Liver (tissue), 9 donors: ENCODE results near the gene GGN. TPM values are rescaled to one million over a fixed set of nuclear protein-coding genes. Genes with fewer than 3 reads are reported as not detected.
A peak's percentile ranks its signal among the peaks of the same experiment; 100 is the strongest.
"Not testable (repeated sequence)": the region's sequence is repeated elsewhere in the genome, so short reads cannot be mapped to it uniquely, and the experiment has no call there.

Experiments used
- DNase-seq: peaks from one replicate; pipeline ENCODE4 v3.0.0-alpha.2; 2017; ENCODE audit warnings: low spot score
- H3K27ac ChIP-seq, 2 donors: one replicate each; pipeline ENCODE4 v1.7.0; 2013; ENCODE audit warnings: inconsistent platforms in 2 of 2, low read length in 2 of 2, control low read depth in 1 of 2, low read depth in 1 of 2, mild to moderate bottlenecking in 1 of 2
- H3K27me3 ChIP-seq, 4 donors: one replicate each; pipeline versions ENCODE4 v1.6.1 to v1.7.0; 2013; ENCODE audit warnings: low read length in 3 of 4, inconsistent platforms in 1 of 4, mild to moderate bottlenecking in 1 of 4, moderate library complexity in 1 of 4; ENCODE audit not compliant: control insufficient read depth in 4 of 4, insufficient read depth in 4 of 4
- H3K36me3 ChIP-seq, 4 donors: one replicate each; pipeline versions ENCODE4 v1.6.1 to v1.7.0; 2013; ENCODE audit warnings: low read length in 3 of 4, mild to moderate bottlenecking in 3 of 4, low read depth in 1 of 4, moderate library complexity in 1 of 4; ENCODE audit not compliant: control insufficient read depth in 4 of 4, insufficient read depth in 3 of 4
- H3K4me1 ChIP-seq, 4 donors: one replicate each; pipeline versions ENCODE4 v1.6.1 to v1.7.0; 2013; ENCODE audit warnings: low read length in 3 of 4, mild to moderate bottlenecking in 3 of 4, moderate library complexity in 1 of 4; ENCODE audit not compliant: control insufficient read depth in 4 of 4, insufficient read depth in 4 of 4
- H3K4me3 ChIP-seq, 3 donors: one replicate each; pipeline versions ENCODE4 v1.6.1 to v1.7.0; 2013; ENCODE audit warnings: low read length in 3 of 3, control low read depth in 1 of 3, low read depth in 1 of 3, mild to moderate bottlenecking in 1 of 3
- H3K9ac ChIP-seq, 2 donors: one replicate each; pipeline ENCODE4 v1.7.0; 2013; ENCODE audit warnings: low read length in 2 of 2, mild to moderate bottlenecking in 2 of 2, moderate library complexity in 2 of 2, control low read depth in 1 of 2, low read depth in 1 of 2
- H3K9me3 ChIP-seq, 4 donors: one replicate each; pipeline versions ENCODE4 v1.6.1 to v1.7.0; 2013; ENCODE audit warnings: low read length in 3 of 4; ENCODE audit not compliant: control insufficient read depth in 4 of 4
- EGR1 ChIP-seq, 2 donors: IDR thresholded peaks; 2 replicates each; pipeline ENCODE4 v1.6.1; 2016 to 2018; ENCODE audit warnings: antibody characterized with exemption in 2 of 2, low read depth in 2 of 2
- FOXA1 ChIP-seq: IDR thresholded peaks from 2 replicates; pipeline ENCODE4 v1.6.1; 2016; ENCODE audit warnings: antibody characterized with exemption
- FOXA2 ChIP-seq: IDR thresholded peaks from 2 replicates; pipeline ENCODE4 v1.6.1; 2016; ENCODE audit warnings: antibody characterized with exemption
- HNF4A ChIP-seq, 2 donors: conservative IDR thresholded peaks; 2 replicates each; pipeline ENCODE4 v1.6.1; 2016; ENCODE audit warnings: antibody characterized with exemption in 2 of 2, mild to moderate bottlenecking in 2 of 2
- HNF4G ChIP-seq: IDR thresholded peaks from 2 replicates; pipeline ENCODE4 v1.6.1; 2016; ENCODE audit warnings: antibody characterized with exemption
- NR2F2 ChIP-seq: IDR thresholded peaks from 2 replicates; pipeline ENCODE4 v1.6.1; 2016; ENCODE audit warnings: antibody characterized with exemption
- RXRA ChIP-seq, 2 donors: IDR thresholded peaks; 2 replicates each; pipeline ENCODE4 v1.6.1; 2017 to 2018; ENCODE audit warnings: antibody characterized with exemption in 2 of 2, mild to moderate bottlenecking in 1 of 2
- SP1 ChIP-seq: IDR thresholded peaks from 2 replicates; pipeline ENCODE4 v1.6.1; 2018; ENCODE audit warnings: antibody characterized with exemption, mild to moderate bottlenecking
- TAF1 ChIP-seq: conservative IDR thresholded peaks from 2 replicates; pipeline ENCODE4 v1.6.1; 2016; ENCODE audit warnings: antibody characterized with exemption, mild to moderate bottlenecking
- WGBS: extraction: QIAGEN DNeasy Blood & Tissue Kit; methylation state at CpG from one replicate; pipeline ENCODE4 v1.1.7; 2013; 5-methylcytosine and 5-hydroxymethylcytosine counted together
- polyA plus RNA-seq, 2 donors: library from polyadenylated mRNA; stranded (reverse) in 1 of 2; unstranded in 1 of 2; fragments of 200-250 nt in 1 of 2; fragments of >200 nt in 1 of 2; fragmentation: Nextera tagmentation in 1 of 2; extraction: Ambion mirVana in 1 of 2; gene quantifications; one replicate each; pipeline versions ENCODE4 v1.2.1 to v1.2.3, GENCODE V29; 2013 to 2015
- total RNA-seq, 2 donors: library from RNA; depleted of rRNA; stranded (reverse); fragments of >200 nt; gene quantifications; one replicate each; pipeline ENCODE4 v1.2.3, GENCODE V29; 2014
- TF ChIP-seq, protein P1 (sequence below): IDR thresholded peaks from 2 replicates; pipeline ENCODE4 v1.6.1; 2016; ENCODE audit warnings: antibody characterized with exemption
- TF ChIP-seq, protein P2 (sequence below): IDR thresholded peaks from 2 replicates; pipeline ENCODE4 v1.6.1; 2016; ENCODE audit warnings: antibody characterized with exemption
- TF ChIP-seq, protein P3 (sequence below): fragments of 150-350 bp; IDR thresholded peaks from 2 replicates; pipeline ENCODE4 v1.5.1; 2017; ENCODE audit warnings: improper control_type of control experiment, low read depth, low read length; ENCODE audit not compliant: missing input control
- TF ChIP-seq, protein P4 (sequence below): IDR thresholded peaks from 2 replicates; pipeline ENCODE4 v1.6.1; 2016; ENCODE audit warnings: antibody characterized with exemption
- donor health status: healthy.
- donor health status: healthy.
- donor health status: healthy.
- donor health status: healthy.
- donor health status: healthy.

The GGN gene
- total and polyA plus RNA-seq, 4 donors: not detected

DNA sequence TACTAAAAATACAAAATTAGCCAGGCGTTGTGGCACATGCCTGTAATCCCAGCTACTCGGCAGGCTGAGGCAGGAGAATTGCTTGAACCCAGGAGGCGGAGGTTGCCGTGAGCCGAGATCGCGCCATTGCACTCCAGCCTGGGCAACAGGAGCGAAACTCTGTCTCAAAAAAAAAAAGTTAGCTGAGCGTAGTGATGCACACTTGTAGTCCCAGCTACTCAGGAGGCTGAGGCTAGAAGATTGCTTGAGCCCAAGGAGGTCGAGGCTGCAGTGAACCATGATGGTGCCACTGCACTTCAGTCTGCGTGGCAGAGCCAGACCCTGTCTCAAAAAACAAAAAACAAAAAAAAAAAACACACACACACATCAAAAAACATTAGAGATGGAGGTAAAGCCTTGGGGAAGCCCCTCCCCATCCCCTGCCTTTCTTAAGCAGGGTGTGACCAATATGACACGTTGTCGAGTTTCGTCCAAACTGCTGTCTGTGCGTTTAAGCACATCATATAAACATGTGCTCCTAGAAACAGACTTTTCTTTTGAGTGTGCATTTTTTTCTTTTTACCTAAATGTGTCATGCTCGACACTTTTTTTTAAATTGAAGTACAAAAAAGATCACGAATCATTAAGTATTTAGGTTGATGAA is 39.3 kb upstream of the GGN start:
- H3K9me3 ChIP-seq, H3K27me3 ChIP-seq, H3K27ac ChIP-seq, DNase-seq, H3K4me3 ChIP-seq, H3K4me1 ChIP-seq, H3K9ac ChIP-seq, H3K36me3 ChIP-seq: not testable (repeated sequence)
- 76% methylated on average over 17 of the region's 17 CpGs for WGBS

DNA sequence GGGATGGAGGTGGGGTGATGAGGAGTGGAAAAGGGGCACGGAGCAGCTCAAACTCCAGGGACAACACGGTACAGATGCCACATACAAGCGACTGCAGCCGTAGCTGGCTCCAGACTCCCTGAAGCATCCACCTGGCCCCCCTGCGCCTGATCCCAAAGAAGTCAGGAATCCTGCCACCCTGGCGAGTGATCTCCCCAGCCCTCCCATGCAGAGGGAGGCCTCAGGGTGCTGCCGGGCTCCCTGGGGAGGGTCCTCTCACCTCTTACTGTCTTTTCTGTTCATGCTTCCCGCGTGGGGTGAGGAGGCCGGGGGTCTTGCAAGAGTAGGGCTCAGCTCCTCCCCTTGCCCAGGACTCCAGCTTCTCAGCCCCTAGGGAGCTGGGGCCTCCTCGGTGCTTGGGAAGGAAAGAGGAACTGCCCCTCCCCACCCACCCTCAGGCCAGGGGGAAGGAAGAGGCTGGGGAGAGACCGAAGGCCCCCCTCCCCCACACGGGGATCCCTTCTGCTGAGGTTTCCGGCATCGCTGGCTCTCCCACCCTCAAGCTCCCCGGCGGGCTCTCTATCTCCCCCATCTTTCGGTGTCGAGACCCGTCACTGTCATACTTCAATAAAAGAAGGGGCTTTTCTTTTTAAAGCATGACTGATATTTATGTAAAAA is 38.1 kb upstream of the GGN start, which contains the start of gene RASGRP4:
Gene RASGRP4 (minus strand): TSS at position 410 of the 657 bp plus-strand sequence. CDS start 128 bp downstream, at position 282.
- Histone ChIP-seq H3K4me1 (no peaks in the 10 kb centered on the region), H3K4me3 (peak within 1 kb of the TSS in 2 of 3 donors; percentile 21 to 23), H3K9ac (no peak within 1 kb of the TSS), H3K27ac (no peak within 1 kb of the TSS), H3K27me3 (no peaks in the 10 kb centered on the region), H3K36me3 (no peaks in the 10 kb centered on the region), H3K9me3 (no peaks in the 10 kb centered on the region)
- TF ChIP-seq, protein P1, sequence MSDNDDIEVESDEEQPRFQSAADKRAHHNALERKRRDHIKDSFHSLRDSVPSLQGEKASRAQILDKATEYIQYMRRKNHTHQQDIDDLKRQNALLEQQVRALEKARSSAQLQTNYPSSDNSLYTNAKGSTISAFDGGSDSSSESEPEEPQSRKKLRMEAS: no peak
- TF ChIP-seq NR2F2 (no peak), RXRA (IDR thresholded peaks at IDR 0.05) (no peak), TAF1 (no peak), SP1 (no peak), HNF4A (conservative IDR thresholded peaks at IDR 0.05) (no peak), FOXA1 (no peak), EGR1 (IDR thresholded peaks at IDR 0.05; ENCODE audit: low read depth in 2 of 2) (no peak), FOXA2 (no peak)
- TF ChIP-seq, protein P2, sequence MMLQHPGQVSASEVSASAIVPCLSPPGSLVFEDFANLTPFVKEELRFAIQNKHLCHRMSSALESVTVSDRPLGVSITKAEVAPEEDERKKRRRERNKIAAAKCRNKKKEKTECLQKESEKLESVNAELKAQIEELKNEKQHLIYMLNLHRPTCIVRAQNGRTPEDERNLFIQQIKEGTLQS: no peak
- TF ChIP-seq, protein P3, sequence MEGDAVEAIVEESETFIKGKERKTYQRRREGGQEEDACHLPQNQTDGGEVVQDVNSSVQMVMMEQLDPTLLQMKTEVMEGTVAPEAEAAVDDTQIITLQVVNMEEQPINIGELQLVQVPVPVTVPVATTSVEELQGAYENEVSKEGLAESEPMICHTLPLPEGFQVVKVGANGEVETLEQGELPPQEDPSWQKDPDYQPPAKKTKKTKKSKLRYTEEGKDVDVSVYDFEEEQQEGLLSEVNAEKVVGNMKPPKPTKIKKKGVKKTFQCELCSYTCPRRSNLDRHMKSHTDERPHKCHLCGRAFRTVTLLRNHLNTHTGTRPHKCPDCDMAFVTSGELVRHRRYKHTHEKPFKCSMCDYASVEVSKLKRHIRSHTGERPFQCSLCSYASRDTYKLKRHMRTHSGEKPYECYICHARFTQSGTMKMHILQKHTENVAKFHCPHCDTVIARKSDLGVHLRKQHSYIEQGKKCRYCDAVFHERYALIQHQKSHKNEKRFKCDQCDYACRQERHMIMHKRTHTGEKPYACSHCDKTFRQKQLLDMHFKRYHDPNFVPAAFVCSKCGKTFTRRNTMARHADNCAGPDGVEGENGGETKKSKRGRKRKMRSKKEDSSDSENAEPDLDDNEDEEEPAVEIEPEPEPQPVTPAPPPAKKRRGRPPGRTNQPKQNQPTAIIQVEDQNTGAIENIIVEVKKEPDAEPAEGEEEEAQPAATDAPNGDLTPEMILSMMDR: no peak
- no peak for DNase-seq
- WGBS: 30% methylated on average over 20 of the region's 20 CpGs

DNA sequence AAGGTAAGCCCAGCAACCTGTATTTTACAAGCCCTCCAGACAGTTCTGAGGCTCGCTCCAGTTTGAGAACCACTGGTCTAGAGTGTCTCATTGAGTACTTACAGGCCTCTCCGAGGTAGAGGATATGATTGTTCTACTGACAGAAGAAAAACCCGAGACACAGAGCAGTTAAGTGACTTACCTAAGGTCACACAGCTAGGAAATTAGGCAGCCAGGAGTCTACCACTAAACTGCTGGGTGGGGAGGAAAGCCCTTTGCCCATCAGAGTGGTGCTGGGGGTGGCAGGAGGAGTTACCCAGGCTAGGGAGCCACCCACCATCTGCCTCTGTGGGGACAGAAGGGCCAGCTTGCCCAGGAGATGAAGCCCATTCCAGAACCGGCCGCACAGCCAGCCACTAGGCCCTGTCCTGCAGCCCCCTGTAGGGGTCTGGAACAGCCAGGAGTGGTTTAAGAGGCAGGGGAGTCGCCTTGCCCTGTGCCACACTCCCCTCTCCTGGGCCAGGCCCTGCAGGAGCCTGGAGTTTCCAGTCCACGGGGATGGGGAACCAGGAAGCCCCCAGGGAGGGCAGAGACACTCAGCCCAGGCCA is 37.5 kb upstream of the GGN start:
- Histone ChIP-seq H3K36me3 (no peaks in the 10 kb centered on the region), H3K4me1 (no peaks in the 10 kb centered on the region), H3K9me3 (no peaks in the 10 kb centered on the region), H3K27ac (no peak overlapping the region), H3K27me3 (no peaks in the 10 kb centered on the region), H3K9ac (no peak overlapping the region), H3K4me3 (peak overlapping the region in 1 of 3 donors; percentile 21)
- no peak for DNase-seq
- 75% methylated on average over 7 of the region's 7 CpGs for WGBS
- TF ChIP-seq HNF4A (conservative IDR thresholded peaks at IDR 0.05): no peak
- TF ChIP-seq RXRA (IDR thresholded peaks at IDR 0.05): no peak
- TF ChIP-seq, protein P4, sequence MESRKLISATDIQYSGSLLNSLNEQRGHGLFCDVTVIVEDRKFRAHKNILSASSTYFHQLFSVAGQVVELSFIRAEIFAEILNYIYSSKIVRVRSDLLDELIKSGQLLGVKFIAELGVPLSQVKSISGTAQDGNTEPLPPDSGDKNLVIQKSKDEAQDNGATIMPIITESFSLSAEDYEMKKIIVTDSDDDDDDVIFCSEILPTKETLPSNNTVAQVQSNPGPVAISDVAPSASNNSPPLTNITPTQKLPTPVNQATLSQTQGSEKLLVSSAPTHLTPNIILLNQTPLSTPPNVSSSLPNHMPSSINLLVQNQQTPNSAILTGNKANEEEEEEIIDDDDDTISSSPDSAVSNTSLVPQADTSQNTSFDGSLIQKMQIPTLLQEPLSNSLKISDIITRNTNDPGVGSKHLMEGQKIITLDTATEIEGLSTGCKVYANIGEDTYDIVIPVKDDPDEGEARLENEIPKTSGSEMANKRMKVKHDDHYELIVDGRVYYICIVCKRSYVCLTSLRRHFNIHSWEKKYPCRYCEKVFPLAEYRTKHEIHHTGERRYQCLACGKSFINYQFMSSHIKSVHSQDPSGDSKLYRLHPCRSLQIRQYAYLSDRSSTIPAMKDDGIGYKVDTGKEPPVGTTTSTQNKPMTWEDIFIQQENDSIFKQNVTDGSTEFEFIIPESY: no peak
- TF ChIP-seq, protein P3: no peak
- TF ChIP-seq HNF4G: no peak
- TF ChIP-seq FOXA2: no peak
- TF ChIP-seq FOXA1: no peak
- no peak for TF ChIP-seq EGR1 (IDR thresholded peaks at IDR 0.05; ENCODE audit: low read depth in 2 of 2)
